ENCODE data around the gene TMEM200C.

DNA sequence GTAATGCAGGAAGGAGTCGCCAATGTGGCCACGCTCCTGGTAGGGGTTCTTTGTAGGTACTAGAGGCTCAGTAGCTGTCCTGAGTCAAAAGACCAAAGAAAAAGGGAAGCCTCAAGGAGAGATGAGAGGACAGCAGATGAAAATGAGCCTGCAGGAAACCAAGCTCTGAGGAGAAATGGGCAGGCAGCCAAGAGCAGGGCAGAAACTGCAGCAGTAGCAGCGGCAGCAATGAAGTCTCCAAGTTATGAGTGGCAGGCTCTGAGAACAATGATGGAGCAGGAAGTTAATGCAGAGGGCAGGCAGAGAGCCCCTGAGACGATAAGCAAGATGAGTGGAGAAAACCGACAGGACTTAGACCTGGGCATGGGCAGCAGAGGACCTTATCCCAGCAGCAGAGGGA, 48.2 kb upstream of the TMEM200C start:
- no peak for TF ChIP-seq POLR2AphosphoS5 (IDR thresholded peaks at IDR 0.05; ENCODE audit: low read depth, low read length)
- no peak for TF ChIP-seq POLR2A (IDR thresholded peaks at IDR 0.05; ENCODE audit: low read depth, low read length)
